COLO668 (cell line): ENCODE results near the gene PEX3.
A peak's percentile ranks its signal among the peaks of the same experiment; 100 is the strongest.
"Not testable (repeated sequence)": the region's sequence is repeated elsewhere in the genome, so short reads cannot be mapped to it uniquely, and the experiment has no call there.

Experiments used
- DNase-seq: peaks from one replicate; lab custom pipeline; 2025; ENCODE audit not compliant: unreplicated experiment; lab: John Stamatoyannopoulos, UW

PEX3 gene

GRCh38 chr6:143447865-143448264 is 2.7 kb upstream of the PEX3 start:
- not testable (repeated sequence) for DNase-seq

DNA sequence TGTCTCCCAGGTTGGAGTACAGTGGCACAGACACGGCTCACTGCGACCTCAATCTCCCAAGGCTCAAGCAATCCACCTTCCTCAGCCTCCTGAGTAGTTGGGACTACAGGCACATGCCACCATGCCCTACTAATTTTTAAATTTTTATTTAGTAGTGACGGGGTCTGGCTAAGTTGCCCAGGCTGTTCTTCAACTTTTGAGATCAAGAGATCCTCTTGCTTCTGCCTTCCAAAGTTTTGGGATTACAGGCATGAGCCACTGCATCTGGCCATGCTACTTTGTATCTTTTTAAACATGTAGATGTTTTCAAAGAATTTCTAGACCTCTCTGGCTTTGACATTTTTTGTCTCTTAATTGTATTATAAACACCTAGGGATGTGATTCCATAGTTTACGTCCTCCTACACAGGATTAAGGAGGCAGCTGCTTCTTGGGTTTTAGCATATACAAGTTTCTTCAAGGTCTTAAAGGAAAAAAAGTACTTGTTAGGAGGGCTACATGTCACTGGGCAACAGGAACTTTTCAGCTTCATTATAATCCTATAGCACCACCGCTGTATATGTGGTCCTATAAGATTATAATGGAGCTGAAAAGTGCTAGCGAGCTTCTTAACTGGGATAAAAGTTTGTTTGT is 1.4 kb upstream of the PEX3 start:
- DNase-seq: no peak

GRCh38 chr6:143449714-143450452 is 722 bp upstream of the PEX3 start:
- peak; percentile 10 for DNase-seq

- no peak for DNase-seq
Observed at GRCh38 chr6:143451531-143451930, 926 bp downstream of the PEX3 start.

DNA sequence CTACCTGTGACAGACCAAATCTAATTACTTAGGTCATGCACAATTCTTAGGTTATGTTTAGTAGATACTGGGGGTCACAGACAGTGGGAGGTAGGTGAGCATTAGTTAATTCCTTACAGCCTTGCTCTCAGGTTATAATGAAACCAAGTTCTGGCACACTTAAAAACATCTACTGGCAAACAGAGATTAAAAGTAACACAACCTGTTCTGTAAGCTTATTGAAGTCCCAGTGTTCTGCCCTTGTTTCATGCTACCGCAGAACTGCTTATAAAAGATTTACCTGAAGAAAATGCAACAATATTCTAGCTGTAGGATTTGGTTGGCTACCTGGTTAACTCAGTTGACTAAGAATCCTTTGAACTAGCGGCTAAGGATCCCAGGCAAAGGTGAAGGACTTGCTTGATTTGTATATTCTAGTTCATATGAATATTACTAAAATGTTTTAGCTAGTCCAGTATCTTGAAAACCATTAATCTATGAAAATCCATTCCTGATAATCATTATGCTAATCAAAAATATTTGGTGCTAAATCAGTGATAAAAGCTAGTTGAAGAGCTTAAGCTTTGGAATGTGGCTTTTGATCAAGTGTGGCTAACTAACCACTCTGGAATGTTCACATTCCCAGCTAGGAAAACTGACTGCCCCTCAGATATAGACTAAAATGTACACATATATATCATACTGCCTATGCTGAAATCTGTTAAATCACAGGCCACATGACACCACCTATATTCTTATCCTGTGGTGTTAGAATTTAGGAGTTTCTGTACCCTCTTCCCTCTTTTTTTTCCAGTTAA is 7.2 kb downstream of the PEX3 start:
- DNase-seq: no peak

DNA sequence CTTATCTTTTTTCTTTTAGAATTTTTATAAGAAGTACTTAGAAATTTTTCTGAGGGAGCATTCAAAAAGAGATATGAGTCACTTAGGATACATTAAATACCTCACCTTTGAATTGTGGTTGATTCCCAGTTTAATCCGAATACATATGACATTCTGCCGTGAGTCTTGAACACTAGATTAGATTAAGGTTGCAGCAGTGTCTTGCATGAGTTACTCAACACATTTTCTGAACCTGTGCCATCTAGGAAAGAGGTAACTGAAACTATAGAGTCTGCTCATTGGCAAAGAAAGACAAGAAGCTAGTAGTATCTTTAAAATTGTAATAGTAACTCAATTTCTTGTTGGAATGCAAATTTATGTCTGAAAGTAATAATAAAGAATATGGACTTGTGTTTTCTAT is 14.9 kb downstream of the PEX3 start:
- DNase-seq: no peak

GRCh38 chr6:143468026-143468425 is 17.4 kb downstream of the PEX3 start:
- DNase-seq: no peak

- not testable (repeated sequence) for DNase-seq
Observed at GRCh38 chr6:143468823-143469222, 18.2 kb downstream of the PEX3 start.

- DNase-seq: no peak
Observed at GRCh38 chr6:143471822-143472221, 21.2 kb downstream of the PEX3 start.

DNA sequence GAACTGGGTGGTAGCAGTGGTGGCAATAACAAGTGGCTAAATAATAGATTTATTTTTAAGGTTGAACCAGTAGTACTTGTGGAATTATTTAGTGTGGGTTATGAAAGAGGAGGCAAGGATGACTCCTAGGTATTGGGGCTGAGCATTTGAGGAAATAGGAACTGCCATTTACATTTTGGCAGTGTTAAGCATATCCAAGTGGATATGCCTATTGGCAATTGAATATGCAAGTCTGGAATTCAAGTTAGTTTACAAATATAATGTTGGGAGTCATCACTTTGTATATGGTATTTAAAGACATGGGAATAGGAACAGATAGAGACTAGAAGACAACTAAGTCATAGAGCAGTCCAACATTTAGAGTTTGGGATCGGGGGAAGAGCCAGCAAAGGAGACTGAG is 25.9 kb downstream of the PEX3 start:
- no peak for DNase-seq

DNA sequence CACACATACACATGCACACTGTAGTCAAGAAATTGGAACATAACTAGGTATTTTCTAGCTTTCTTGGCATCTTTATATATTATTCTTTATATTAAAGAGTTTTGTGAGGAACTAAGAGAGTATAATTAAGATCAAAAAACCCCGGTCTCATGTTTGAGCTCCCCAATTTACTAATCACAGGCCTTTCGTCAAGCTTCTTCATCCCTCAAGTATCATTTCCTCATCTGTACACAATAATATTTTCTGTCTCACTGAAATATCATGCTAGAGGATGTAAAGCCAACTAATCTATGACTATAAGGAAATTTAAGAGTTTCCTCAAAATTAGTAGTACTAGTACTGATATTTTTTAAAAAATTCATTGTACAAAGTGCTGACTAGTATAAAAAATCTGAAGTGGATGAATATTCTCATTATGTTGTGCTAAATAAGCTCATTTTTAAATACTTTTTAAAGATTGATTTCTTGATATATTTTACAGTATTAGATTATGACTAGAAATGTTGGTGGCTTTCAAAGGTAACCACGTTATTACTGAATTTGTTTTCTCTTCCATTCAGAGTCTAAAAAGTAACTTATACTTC is 28.0 kb downstream of the PEX3 start:
- no peak for DNase-seq

GRCh38 chr6:143482593-143482992 is 32.0 kb downstream of the PEX3 start:
- no peak for DNase-seq

DNA sequence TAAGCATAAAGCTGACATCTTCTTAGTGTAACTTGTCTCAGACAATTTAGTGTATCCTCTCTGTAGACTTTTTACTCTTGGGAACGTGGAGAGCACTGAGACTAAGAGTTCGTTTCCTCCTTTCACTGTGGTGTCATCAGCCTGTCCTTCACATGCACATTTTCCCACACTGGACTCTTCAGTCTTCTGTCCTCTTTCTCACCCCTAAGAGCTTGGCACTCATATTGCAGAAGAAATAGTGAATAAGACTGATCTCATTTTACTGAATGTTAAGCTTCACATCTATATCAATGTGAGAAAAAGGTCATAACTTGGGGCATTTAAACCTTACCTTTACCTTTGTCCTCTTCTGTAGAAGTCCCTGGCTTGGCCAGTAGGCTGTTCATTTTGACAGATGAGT is 35.4 kb downstream of the PEX3 start:
- DNase-seq: no peak

DNA sequence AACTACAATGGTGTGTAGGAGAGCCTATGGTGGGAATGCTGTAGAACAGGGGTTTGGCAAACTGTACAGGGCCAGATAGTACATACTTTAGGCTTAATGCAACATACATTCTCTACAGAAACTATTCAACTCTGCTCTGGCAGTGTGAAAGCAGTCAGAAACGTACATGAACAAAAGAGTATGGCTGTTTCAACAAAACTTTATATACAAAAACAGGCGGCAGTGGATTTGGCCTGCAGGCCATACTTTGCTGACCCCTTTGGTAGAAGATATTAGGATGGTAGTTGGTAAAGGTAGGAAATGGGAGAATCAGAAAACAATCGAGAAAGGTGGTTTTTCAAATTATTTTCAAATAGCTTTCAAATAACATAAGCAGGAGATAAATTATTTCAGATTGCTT is 36.1 kb downstream of the PEX3 start:
- DNase-seq: no peak

DNA sequence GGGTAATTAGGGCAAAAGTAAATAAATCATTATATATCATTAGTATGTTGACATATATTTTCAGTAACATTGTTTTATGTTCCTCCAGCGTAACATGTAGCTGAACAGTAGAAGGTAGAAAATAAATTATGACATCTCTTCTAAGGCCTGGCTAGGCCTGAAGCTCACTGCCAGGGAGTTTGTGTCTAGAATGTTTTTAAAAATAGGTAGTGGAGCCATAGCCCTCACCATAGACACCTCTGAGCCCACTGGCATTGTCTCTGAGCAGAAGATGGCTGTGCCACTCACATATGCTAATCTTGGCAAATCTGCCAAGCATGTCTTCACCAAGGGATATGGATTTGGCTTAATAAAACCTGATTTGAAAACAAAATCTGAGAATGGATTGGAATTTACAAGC is 39.6 kb downstream of the PEX3 start:
- no peak for DNase-seq

DNA sequence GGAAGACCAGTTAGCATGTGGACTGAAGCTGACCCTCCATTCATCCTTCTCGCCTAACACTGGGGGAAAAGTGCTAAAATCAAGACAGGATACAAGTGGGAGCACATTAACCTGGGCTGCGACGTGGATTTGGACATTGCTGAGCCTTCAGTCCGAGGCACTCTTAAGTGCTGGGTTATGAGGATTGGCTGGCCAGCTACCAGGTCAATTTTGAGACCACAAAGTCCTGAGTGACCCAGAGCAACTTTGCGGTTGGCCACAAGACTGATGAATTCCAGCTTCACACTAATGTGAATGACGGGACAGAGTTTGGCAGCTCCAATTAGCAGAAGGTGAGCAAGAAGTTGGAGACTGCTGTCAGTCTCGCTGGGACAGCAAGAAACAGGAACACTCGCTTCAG is 40.2 kb downstream of the PEX3 start:
- DNase-seq: no peak

DNA sequence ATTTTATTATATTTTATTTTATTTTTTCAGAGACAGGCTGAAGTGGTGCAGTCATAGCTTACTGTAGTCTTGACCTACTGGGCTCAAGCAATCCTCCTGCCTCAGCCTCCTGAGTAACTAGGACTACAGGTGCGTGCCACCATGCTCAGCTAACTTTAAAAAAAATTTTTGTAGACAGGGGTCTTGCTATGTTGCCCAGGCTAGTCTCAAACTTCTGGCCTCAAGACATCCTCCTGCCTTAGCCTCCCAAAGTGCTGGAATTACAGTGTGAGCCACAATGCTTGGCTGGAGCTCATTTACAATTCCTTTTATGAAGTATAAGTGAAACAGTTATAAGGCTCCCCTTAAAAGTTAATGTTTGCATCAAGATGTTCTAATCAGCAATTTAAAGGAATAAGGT is 46.4 kb downstream of the PEX3 start:
- DNase-seq: no peak

- DNase-seq: no peak
Observed at GRCh38 chr6:143498428-143498827, 47.8 kb downstream of the PEX3 start.

- no peak for DNase-seq
Observed at GRCh38 chr6:143501851-143502250, 51.2 kb downstream of the PEX3 start.

- no peak for DNase-seq
Observed at GRCh38 chr6:143504369-143504768, 53.8 kb downstream of the PEX3 start.

DNA sequence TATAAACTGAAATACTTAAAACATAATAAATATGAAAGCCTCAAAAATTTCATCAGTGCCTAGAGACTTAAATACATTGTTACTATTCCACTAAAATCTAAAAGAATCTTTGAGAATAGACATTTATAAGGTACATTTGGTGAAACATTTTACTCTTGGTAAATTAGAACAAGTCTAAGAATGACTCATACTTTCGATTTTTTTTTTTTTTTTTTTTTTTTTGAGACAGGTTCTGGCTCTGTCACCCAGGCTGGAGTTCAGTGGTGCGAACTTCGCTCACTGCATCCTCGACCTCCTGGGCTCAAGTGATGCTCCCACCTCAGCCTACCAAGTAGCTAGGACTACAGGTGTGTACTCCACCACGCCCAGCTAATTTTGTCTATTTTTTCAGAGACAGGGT is 54.5 kb downstream of the PEX3 start:
- DNase-seq: no peak

DNA sequence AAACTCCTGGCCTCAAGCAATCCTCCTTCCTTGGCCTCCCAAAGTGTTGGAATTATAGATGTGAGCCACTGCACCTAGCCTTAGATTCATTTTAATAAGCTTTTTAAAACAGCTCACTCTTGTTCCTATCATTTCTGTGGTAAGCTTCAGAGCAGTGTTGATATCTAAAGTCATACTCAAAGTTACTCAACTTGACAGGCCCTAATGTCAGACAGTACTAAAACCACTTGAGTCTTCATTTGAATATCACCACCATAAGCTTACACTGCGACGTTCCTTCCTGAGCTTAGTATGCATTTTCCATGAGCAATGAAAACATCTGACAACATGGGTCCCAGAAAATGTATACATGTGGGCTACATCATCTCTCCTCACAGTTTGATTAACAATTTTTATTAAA is 54.9 kb downstream of the PEX3 start:
- DNase-seq: no peak
